AG04449 (cell line): Measurements from ENCODE around the gene CCNQ.

Experiments used
- CTCF ChIA-PET: fragments of 350-600 bp; formaldehyde crosslinking; extraction: SDS; loops from one replicate; lab custom pipeline; 2021; ENCODE audit warnings: antibody characterized with exemption; lab: Yijun Ruan, JAX
- POLR2A ChIA-PET: fragments of 400-600, 350-600 bp; formaldehyde crosslinking; extraction: SDS; loops from one replicate; lab custom pipeline; 2020; ENCODE audit warnings: antibody characterized with exemption, inconsistent platforms; lab: Yijun Ruan, JAX
- DNase-seq: peaks from one replicate; pipeline ENCODE4 v3.0.0-alpha.2; 2010; ENCODE audit warnings: low read depth, low spot score
- H3K4me3 ChIP-seq: 2 replicates; pipeline ENCODE4 v1.5.1; 2011; ENCODE audit warnings: low read depth, mild to moderate bottlenecking, control low read depth, low read length
- TF ChIP-seq, protein P1 (sequence below): IDR thresholded peaks from one replicate; pipeline ENCODE4 v1.5.1; 2011; ENCODE audit warnings: mild to moderate bottlenecking, moderate library complexity, low read length, control low read depth, inconsistent platforms; ENCODE audit not compliant: insufficient read depth; ENCODE audit errors: missing control alignments

Gene CCNQ

DNA sequence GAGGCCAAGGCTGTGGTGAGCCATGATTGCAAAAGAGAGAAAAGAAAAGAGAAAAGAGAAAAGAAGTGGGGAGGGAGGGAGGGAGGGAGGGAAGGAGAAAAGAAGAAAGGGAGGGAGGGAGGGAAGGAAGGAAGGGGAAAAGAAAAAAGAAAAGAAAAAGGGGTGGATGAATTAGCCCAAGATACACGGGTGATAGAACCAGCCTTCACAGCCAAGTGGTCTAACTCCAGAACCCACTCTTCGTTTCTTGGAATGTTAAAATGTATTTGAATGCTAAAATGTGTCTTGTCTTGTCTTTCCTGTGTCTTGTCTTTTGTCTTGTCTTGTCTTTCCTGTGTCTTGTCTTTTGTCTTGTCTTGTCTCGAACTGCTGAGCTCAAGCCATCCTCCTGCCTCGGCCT is 13.1 kb downstream of the CCNQ start:
- TF ChIP-seq, protein P1, sequence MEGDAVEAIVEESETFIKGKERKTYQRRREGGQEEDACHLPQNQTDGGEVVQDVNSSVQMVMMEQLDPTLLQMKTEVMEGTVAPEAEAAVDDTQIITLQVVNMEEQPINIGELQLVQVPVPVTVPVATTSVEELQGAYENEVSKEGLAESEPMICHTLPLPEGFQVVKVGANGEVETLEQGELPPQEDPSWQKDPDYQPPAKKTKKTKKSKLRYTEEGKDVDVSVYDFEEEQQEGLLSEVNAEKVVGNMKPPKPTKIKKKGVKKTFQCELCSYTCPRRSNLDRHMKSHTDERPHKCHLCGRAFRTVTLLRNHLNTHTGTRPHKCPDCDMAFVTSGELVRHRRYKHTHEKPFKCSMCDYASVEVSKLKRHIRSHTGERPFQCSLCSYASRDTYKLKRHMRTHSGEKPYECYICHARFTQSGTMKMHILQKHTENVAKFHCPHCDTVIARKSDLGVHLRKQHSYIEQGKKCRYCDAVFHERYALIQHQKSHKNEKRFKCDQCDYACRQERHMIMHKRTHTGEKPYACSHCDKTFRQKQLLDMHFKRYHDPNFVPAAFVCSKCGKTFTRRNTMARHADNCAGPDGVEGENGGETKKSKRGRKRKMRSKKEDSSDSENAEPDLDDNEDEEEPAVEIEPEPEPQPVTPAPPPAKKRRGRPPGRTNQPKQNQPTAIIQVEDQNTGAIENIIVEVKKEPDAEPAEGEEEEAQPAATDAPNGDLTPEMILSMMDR, result no peak
- CTCF ChIA-PET, result no interaction called here
- POLR2A ChIA-PET, result no interaction called here
- H3K4me3 ChIP-seq, result no peak overlapping the region
- no peak for DNase-seq

DNA sequence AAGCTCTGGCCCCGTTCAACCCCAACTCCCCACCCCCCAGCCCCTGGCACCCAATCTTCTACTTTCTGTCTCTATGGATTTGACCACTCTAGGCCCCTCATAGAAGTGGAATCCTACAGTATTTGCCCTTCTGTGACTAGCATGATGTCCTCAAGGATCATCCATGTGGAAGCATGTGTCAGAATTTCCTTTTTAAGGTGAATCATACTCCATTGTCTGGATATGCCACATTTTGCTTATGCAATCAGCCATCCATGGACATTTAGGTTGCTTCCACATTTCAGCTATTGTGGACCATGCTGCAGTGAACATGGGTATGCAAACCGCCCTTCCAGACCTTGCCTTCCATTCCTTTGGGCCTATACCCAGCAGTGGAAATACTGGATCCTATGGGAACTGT is 15.5 kb downstream of the CCNQ start:
- no peak overlapping the region for H3K4me3 ChIP-seq
- TF ChIP-seq, protein P1, result no peak
- DNase-seq, result no peak
- ChIA-PET CTCF (no interaction called here), POLR2A (no interaction called here)

DNA sequence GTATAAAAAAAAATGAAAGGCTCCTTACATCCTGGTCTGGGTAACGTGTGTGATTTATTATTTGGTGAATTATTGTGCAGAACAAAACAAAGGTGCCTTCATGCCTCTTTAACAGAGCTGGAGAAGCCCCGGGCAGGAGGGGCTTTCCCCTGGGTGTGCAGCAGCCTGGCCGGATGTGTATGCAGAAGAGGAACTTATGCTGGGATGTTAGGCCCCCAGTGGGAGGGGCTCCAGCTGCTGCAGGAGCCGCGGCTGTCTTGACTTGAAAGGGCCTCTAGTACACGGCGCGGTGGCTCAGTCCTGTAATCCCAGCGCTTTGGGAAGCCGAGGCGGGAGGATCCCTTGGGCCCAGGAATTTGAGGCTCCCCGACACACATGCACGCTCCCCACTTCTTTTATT is 16.0 kb downstream of the CCNQ start:
- DNase-seq, result no peak
- POLR2A ChIA-PET, result no interaction called here
- TF ChIP-seq, protein P1, result no peak
- CTCF ChIA-PET, result interaction anchor here (0.8 kb wide), 1 partner anchor 43 kb away, joined by 3 read pairs; no protein-coding TSS in a partner anchor
- no peak overlapping the region for H3K4me3 ChIP-seq

DNA sequence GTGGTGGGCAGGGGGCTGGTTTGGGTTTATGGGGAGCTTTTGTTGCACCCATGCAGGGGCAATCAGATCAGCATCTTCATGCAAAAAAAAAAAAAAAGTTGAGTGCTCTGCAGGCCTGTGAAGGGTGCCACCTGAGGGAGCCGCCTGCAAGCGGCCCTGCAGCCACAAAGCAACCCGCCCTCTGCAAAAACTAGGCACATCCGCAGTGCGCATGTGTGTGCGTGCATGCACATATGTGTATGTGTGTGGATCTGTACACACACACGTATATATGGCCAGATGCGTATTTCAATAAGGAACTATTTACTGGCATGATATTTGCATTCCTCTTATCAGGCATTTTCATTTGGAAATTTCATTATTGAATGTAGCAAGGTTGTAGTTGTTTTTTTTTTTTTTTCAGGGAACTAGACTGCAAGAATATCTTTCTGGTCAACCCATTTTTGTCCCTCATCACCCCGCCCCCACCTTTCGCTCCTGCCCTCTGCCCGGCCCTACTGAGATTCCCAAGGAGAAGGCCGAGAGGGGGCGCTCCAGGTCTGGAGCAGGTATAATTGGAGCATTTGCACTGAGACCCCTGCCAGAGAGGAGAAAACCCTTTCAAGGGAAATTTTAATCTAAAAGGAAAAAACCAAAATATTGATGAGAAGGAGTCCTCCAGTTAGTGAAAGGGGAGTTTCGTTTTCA is 18.1 kb downstream of the CCNQ start:
- H3K4me3 ChIP-seq, result no peak overlapping the region
- no peak for DNase-seq
- TF ChIP-seq, protein P1, result no peak
- POLR2A ChIA-PET, result no interaction called here
- CTCF ChIA-PET, result no interaction called here

DNA sequence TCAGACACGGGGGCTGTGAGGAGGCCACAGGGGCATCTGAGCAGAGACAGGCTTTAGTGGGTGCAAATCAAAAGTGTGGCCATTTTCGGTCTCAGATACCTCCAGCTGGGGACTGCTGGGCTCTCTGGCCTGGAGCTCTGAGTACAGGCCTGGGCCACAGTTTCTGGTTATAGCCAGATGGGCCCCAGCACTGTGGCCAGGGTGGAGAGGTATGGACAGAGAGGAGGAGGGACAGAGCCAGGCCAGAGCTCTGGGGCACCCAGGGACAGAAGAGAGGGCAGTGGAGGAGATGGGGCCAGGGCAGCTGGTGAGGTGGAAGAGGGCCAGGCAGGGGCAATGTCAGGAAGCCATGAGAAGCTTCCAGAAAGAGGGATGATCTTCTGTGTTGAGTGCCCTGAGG is 20.1 kb downstream of the CCNQ start:
- DNase-seq, result no peak
- H3K4me3 ChIP-seq, result no peak overlapping the region
- TF ChIP-seq, protein P1, result no peak
- ChIA-PET POLR2A (no interaction called here), CTCF (interaction anchor here (1.8 kb wide), 1 partner anchor 39 kb away, joined by 4 read pairs; no protein-coding TSS in a partner anchor)

DNA sequence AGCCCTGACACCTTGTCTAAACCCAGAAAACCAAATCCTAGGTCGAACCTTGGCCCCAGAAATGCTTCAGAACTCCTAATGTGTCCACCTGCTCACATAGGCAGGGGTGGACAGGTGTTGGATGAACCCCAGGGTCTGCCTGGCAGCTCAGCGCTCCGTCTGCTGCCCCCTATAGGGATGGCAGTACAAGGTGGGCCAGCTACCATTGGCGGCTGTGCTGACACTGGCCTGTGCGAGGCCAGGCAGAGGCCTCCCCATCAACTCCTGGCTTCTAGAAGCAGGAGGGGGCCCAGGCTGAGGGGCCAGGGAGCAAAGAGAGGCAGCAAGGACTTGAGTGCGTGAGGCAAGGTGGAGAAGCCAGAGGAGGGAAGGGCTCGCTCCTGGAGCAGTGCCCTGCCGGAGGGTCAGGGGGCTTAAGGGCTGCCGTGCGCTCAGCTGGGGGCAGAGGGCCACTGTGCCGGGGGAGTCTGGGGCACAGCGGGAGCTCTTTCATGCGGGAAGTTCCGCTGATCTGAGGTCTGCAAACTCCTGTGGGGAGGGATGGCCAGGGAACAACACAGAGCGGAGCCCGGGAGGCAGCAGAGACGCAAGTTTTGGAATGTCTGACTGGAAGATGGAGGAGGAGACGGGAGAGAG is 20.6 kb downstream of the CCNQ start:
- ChIA-PET CTCF (interaction anchor here (0.8 to 1.8 kb wide), 2 partner anchors 24 to 39 kb away, joined by 3 to 4 read pairs; no protein-coding TSS in a partner anchor), POLR2A (no interaction called here)
- TF ChIP-seq, protein P1, result no peak
- no peak for DNase-seq
- H3K4me3 ChIP-seq, result no peak overlapping the region
